Ovary (tissue), 9 donors: ENCODE data around the gene LRRC56. TPM values are rescaled to one million over a fixed set of nuclear protein-coding genes. Genes with fewer than 3 reads are reported as not detected.

Experiments
- DNase-seq, 5 donors: peaks; one replicate each; pipeline ENCODE4 v3.0.0-alpha.2; 2019 to 2020
- H3K27ac ChIP-seq, 2 donors: fragments of 200-600 bp; one replicate each; pipeline versions ENCODE4 v1.5.1 to v1.8.0; 2019 to 2022
- H3K27me3 ChIP-seq: fragments of 200-600 bp; one replicate; pipeline ENCODE4 v1.8.0; 2022
- H3K36me3 ChIP-seq: fragments of 200-600 bp; sonication (generic); one replicate; pipeline ENCODE4 v1.5.1; 2019
- H3K4me1 ChIP-seq: one replicate; pipeline ENCODE4 v1.8.1; 2013; ENCODE audit warnings: mild to moderate bottlenecking, moderate library complexity; ENCODE audit not compliant: insufficient read depth
- H3K4me3 ChIP-seq: fragments of 200-600 bp; sonication (generic); one replicate; pipeline ENCODE4 v1.5.1; 2017
- H3K9me3 ChIP-seq, 2 donors: fragments of 200-600 bp in 1 of 2; sonication (generic) in 1 of 2; one replicate each; pipeline versions ENCODE4 v1.5.1 to v1.8.1; 2013 to 2019; ENCODE audit warnings: mild to moderate bottlenecking in 1 of 2, moderate library complexity in 1 of 2
- EP300 ChIP-seq: sonication (generic); formaldehyde crosslinking; IDR thresholded peaks from one replicate; pipeline ENCODE4 v1.6.1; 2017; ENCODE audit warnings: antibody characterized with exemption
- POLR2A ChIP-seq: fragments of 450-650 bp; IDR thresholded peaks from one replicate; pipeline ENCODE4 v1.6.1; 2017; ENCODE audit warnings: antibody characterized with exemption, mild to moderate bottlenecking, moderate library complexity
- WGBS, 3 donors: extraction: QIAGEN DNeasy Blood & Tissue Kit in 1 of 3; methylation state at CpG; one replicate each; pipeline versions ENCODE4 v1.1.5 to v1.1.7; 2013 to 2017; 5-methylcytosine and 5-hydroxymethylcytosine counted together
- intact Hi-C, 4 donors: fragments of 100-400 bp; cut with DNase I; formaldehyde crosslinking; loops; one replicate each; pipeline versions ENCODE4 v1.11.0 to v1.15.1; 2022 to 2023
- polyA plus RNA-seq, 2 donors: library from polyadenylated mRNA; stranded (reverse); fragments of 200-250 nt in 1 of 2; fragments of 350-450 nt in 1 of 2; fragmentation: Illumina TruSeq in 1 of 2; extraction: RNeasy Lipid Tissue Mini Kit (QIAGEN cat#74804) in 1 of 2; gene quantifications; one replicate each; pipeline ENCODE4 v1.2.3, GENCODE V29; 2013 to 2014
- total RNA-seq, 7 donors: library from RNA; depleted of rRNA in 2 of 7; stranded (reverse); fragments of >200 nt in 2 of 7; fragmentation: NEBNext Ultra II Directional in 3 of 7; extraction: Animal tissue kit (Norgen Biotek cat#: 25700) in 3 of 7; gene quantifications; one replicate each; pipeline versions ENCODE4 v1.1.0 to v1.2.4, GENCODE V29; 2016 to 2023
- TF ChIP-seq, protein P1 (sequence below), 3 donors: fragments of 450-650 bp in 2 of 3; fragments of 200-600 bp in 1 of 3; IDR thresholded peaks; one replicate each; pipeline versions ENCODE4 v1.5.1 to v1.8.0; 2016 to 2022; ENCODE audit warnings: antibody characterized with exemption in 3 of 3, mild to moderate bottlenecking in 1 of 3
- donor health status: DM: no; HTN: no; CAD: no; lungs with moderate emphysema.
- donor health status: DM: no; HTN: no; CAD: no.
- donor health status: Bipolar disorder and iron deficiency.
- donor health status: DM: yes; HTN: yes; CAD: no.
- donor health status: DM: no; HTN: no; CAD: no.
- donor health status: DM: yes; HTN: yes; CAD: no.

LRRC56 gene
- total and polyA plus RNA-seq, 9 donors: 0.60 to 6.2 (median 2.0) TPM; not detected in 1

GRCh38 chr11:529728-530411, 7.5 kb upstream of the LRRC56 start:
- H3K27me3 ChIP-seq: no peaks in the 10 kb centered on the region
- TF ChIP-seq EP300: no peak
- TF ChIP-seq, protein P1, sequence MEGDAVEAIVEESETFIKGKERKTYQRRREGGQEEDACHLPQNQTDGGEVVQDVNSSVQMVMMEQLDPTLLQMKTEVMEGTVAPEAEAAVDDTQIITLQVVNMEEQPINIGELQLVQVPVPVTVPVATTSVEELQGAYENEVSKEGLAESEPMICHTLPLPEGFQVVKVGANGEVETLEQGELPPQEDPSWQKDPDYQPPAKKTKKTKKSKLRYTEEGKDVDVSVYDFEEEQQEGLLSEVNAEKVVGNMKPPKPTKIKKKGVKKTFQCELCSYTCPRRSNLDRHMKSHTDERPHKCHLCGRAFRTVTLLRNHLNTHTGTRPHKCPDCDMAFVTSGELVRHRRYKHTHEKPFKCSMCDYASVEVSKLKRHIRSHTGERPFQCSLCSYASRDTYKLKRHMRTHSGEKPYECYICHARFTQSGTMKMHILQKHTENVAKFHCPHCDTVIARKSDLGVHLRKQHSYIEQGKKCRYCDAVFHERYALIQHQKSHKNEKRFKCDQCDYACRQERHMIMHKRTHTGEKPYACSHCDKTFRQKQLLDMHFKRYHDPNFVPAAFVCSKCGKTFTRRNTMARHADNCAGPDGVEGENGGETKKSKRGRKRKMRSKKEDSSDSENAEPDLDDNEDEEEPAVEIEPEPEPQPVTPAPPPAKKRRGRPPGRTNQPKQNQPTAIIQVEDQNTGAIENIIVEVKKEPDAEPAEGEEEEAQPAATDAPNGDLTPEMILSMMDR (IDR thresholded peaks at IDR 0.05): no peak
- TF ChIP-seq POLR2A: no peak

GRCh38 chr11:530960-531831, 6.1 kb upstream of the LRRC56 start:
- intact Hi-C loops: loop anchor here in 1 of 4 donors (10.0 kb wide), 1 partner anchor 1864 kb away; no protein-coding TSS in a partner anchor
- no peaks in the 10 kb centered on the region for H3K27me3 ChIP-seq
- 84 to 87% (median 85%) methylated on average over 24 to 28 of the region's 28 CpGs for WGBS, 3 donors
- TF ChIP-seq POLR2A: no peak
- TF ChIP-seq, protein P1 (IDR thresholded peaks at IDR 0.05): no peak
- TF ChIP-seq EP300: no peak
- H3K36me3 ChIP-seq: no peaks in the 10 kb centered on the region
- H3K4me3 ChIP-seq: no peak overlapping the region
- H3K9me3 ChIP-seq: no peaks in the 10 kb centered on the region
- no peak overlapping the region for H3K27ac ChIP-seq
- H3K4me1 ChIP-seq: peaks cover 2% of the 10 kb centered on the region
- no peak for DNase-seq

More at GRCh38 chr11:529728-530411, 7.5 kb upstream of the LRRC56 start:
- no peaks in the 10 kb centered on the region for H3K36me3 ChIP-seq
- H3K4me3 ChIP-seq: no peak overlapping the region
- intact Hi-C loops: loop anchor here in 1 of 4 donors (10.0 kb wide), 1 partner anchor 1865 kb away; no protein-coding TSS in a partner anchor
- no peak for DNase-seq
- 62 to 75% (median 63%) methylated on average over 18 of the region's 18 CpGs for WGBS, 3 donors
- peaks cover 2% of the 10 kb centered on the region for H3K4me1 ChIP-seq
- no peaks in the 10 kb centered on the region for H3K9me3 ChIP-seq
- no peak overlapping the region for H3K27ac ChIP-seq

DNA sequence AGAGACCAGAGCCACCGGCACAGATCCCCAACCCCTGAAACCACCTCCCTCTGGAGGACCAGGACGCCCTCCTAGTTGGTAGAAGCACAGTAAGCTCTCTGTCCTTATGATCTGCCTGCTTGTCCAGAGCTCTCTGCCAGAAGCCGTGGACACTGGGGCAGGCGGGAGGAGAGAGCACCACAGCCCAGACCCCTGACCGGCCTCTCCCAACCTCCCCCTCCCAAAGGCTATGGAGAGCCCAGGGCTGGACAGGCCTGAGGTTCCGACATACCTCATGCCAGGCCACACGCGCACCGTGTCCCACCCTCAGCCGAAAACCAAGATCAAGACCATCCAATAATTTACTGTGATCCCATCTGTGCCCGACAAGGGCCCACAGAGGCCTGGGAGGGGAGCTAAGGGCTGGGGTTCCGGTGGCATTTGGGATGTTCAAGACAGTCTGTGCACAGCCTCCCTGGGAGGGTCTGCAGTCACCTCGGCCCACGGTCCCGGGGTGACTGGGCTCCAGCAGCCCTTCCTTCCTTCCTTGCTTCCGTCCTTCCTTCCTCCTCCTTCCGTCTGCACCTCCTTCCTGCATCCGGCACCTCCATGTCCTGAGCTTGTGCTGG, 5.3 kb upstream of the LRRC56 start:
- intact Hi-C loops: loop anchor here in 1 of 4 donors (10.0 kb wide), 1 partner anchor 1863 kb away; no protein-coding TSS in a partner anchor
- no peaks in the 10 kb centered on the region for H3K9me3 ChIP-seq
- TF ChIP-seq POLR2A (no peak), EP300 (no peak)
- TF ChIP-seq, protein P1 (IDR thresholded peaks at IDR 0.05): no peak
- H3K36me3 ChIP-seq: no peaks in the 10 kb centered on the region
- H3K27me3 ChIP-seq: no peaks in the 10 kb centered on the region
- DNase-seq: no peak
- no peak overlapping the region for H3K4me3 ChIP-seq
- WGBS, 3 donors: 80 to 87% (median 84%) methylated on average over 18 of the region's 18 CpGs
- H3K27ac ChIP-seq: no peak overlapping the region
- H3K4me1 ChIP-seq: peaks cover 4% of the 10 kb centered on the region

GRCh38 chr11:532527-532985, 4.8 kb upstream of the LRRC56 start:
- Histone ChIP-seq H3K9me3 (no peaks in the 10 kb centered on the region), H3K27me3 (no peaks in the 10 kb centered on the region), H3K36me3 (no peaks in the 10 kb centered on the region), H3K4me1 (peaks cover 8% of the 10 kb centered on the region), H3K4me3 (no peak overlapping the region), H3K27ac (no peak overlapping the region)
- WGBS, 3 donors: 83 to 92% (median 85%) methylated on average over 21 to 23 of the region's 23 CpGs
- no peak for TF ChIP-seq POLR2A
- TF ChIP-seq EP300: no peak
- TF ChIP-seq, protein P1 (IDR thresholded peaks at IDR 0.05): no peak
- intact Hi-C loops: loop anchor here in 1 of 4 donors (10.0 kb wide), 1 partner anchor 1862 kb away; no protein-coding TSS in a partner anchor
- DNase-seq: no peak
